ENCODE data around the gene KCTD3. TPM values are rescaled to one million over a fixed set of nuclear protein-coding genes. Genes with fewer than 3 reads are reported as not detected.

KCTD3 gene
- polyA plus RNA-seq, 3 donors from 2014 or later: 1.1 to 1.9 (median 1.6) TPM

DNA sequence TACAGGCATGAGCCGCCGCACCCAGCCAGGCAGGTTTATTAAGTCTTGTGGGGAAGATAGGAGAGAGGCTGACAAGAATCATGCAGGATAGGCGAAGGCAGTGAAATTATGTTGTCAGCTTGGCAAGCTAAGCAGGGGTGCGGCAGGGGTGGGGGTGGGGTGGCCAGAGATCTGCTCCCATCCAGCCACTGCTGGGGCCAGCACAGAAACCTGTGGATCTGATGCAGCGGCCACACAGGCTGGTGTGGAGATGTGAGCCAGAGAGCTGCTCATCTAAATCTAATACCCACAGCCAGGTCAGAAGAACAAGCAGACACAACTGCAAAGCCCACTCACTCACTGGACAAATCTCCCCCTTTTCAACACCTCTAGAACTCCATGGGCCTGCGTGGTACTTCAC, 68.7 kb downstream of the KCTD3 start:
- peaks cover 0 to 4% (median 0%) of the 10 kb centered on the region in 3 donors for H3K27me3 Mint-ChIP-seq (ENCODE audit: low read depth in 3 of 3)
- no peak for DNase-seq
- peaks cover 2 to 17% (median 5%) of the 10 kb centered on the region in 6 donors for H3K9me3 Mint-ChIP-seq
- H3K36me3 Mint-ChIP-seq: no peaks in the 10 kb centered on the region
- no peak overlapping the region for H3K4me3 Mint-ChIP-seq
- H3K4me1 Mint-ChIP-seq: no peaks in the 10 kb centered on the region
- H3K27ac Mint-ChIP-seq: no peak overlapping the region

- H3K4me1 Mint-ChIP-seq: no peaks in the 10 kb centered on the region
- H3K9me3 Mint-ChIP-seq: peaks cover 0 to 22% (median 5%) of the 10 kb centered on the region in 6 donors
- H3K27me3 Mint-ChIP-seq (ENCODE audit: low read depth in 3 of 3): peaks cover 0 to 2% (median 0%) of the 10 kb centered on the region in 3 donors
- DNase-seq: no peak
- no peaks in the 10 kb centered on the region for H3K36me3 Mint-ChIP-seq
- no peak overlapping the region for H3K4me3 Mint-ChIP-seq
- H3K27ac Mint-ChIP-seq: no peak overlapping the region
Observed at GRCh38 chr1:215636258-215636965, 69.3 kb downstream of the KCTD3 start.

GRCh38 chr1:215637041-215637573, 70.0 kb downstream of the KCTD3 start:
- Mint-ChIP-seq H3K27me3 (ENCODE audit: low read depth in 3 of 3) (peaks cover 0 to 2% (median 0%) of the 10 kb centered on the region in 3 donors), H3K4me3 (no peak overlapping the region), H3K36me3 (no peaks in the 10 kb centered on the region), H3K4me1 (no peaks in the 10 kb centered on the region), H3K27ac (no peak overlapping the region), H3K9me3 (peaks cover 0 to 22% (median 4%) of the 10 kb centered on the region in 6 donors)
- no peak for DNase-seq

DNA sequence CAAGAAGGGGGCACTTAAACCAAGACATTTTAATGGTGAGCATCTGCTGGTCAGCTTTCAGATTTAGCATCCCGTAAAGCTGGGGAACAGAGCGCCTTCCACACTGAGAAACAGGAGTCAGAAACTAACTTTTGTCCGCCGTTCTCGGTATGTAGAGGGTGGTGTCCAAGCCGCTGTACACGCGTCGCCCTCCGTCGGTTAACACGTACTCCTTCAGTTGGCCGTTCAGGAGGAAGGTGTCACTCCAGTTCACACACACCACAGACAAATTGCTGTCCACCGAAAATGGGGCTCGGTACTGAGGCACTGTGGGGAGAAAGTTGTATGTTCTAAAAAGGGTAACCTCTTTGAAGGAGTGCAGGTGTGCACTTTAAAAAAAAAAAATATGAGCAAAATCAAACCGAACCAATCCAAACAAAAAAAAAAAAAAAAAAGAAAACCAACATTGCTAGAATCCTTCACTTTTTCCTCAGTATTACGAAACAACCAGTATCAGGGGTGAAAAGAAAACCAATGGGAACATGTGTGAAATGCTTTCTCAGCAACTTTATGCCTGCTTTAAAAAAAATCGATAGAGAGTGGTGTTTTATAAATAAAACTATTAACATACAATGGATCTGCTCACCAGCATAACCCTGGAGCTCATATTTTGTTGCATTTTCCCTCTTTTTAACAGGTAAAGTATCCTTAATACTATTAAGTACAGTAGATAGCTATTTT, 73.5 kb downstream of the KCTD3 start:
- no peak for DNase-seq
- Mint-ChIP-seq H3K27ac (no peak overlapping the region), H3K4me3 (no peak overlapping the region), H3K9me3 (peaks cover 1 to 16% (median 7%) of the 10 kb centered on the region in 6 donors), H3K4me1 (no peaks in the 10 kb centered on the region), H3K27me3 (ENCODE audit: low read depth in 3 of 3) (no peaks in the 10 kb centered on the region), H3K36me3 (no peaks in the 10 kb centered on the region)

DNA sequence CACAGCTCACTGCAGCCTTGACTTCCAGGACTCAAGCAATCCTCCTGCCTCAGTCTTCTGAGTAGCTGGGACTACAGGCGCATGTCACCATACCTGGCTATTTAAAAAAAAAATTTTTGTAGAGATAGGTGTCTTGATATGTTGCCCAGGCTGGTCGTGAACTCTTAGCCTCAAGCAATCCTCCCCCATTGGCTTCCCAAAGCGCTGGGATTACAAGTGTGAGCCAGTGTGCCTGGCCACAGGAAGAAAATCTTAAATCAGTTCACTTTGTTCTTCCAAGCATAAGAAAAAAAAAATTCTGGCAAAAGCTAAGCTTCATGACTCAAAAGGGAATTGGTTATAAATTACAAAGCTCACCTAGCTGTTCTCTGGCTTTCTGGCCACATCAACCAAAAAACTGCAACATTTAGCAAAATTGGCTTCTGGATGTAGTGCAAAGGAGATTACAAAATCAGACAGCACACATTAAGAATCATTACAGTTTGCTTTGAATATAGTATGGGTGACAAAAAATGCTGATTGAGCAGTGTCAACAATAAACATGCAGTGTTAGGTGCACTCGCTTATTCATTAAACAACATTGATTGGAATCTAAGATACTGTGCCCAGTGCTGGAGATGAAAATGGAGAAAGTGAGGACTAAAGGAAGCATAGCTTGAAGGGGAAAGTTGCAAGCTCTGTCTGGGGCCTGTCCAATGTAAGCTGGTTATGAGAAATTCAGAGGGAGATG, 76.7 kb downstream of the KCTD3 start:
- Mint-ChIP-seq H3K27ac (no peak overlapping the region), H3K36me3 (no peaks in the 10 kb centered on the region), H3K9me3 (peaks cover 0 to 16% (median 10%) of the 10 kb centered on the region in 6 donors), H3K27me3 (ENCODE audit: low read depth in 3 of 3) (no peaks in the 10 kb centered on the region), H3K4me3 (no peak overlapping the region), H3K4me1 (no peaks in the 10 kb centered on the region)
- DNase-seq: no peak

DNA sequence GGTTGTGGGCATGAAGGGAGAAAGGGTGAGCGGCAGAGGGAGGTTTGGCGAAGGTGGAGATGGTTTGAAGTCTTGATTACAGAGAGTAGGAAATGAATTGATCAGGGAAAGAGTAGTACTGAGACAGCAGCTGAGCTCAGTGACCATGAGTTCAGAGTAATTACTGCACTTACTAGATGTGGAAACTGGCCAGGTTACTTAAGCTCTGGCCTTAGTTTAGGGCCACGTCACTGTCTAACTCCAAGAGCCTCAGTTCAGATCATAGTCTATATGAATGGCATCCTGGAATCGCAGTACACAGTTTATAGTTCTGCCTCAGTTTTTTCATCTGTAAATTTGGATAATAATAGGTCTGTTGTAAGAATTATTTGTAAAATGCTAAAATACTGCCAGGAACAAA, 78.1 kb downstream of the KCTD3 start:
- no peak for DNase-seq
- Mint-ChIP-seq H3K27me3 (ENCODE audit: low read depth in 3 of 3) (no peaks in the 10 kb centered on the region), H3K9me3 (peaks cover 0 to 18% (median 12%) of the 10 kb centered on the region in 6 donors), H3K4me3 (no peak overlapping the region), H3K36me3 (no peaks in the 10 kb centered on the region), H3K4me1 (no peaks in the 10 kb centered on the region), H3K27ac (no peak overlapping the region)

DNA sequence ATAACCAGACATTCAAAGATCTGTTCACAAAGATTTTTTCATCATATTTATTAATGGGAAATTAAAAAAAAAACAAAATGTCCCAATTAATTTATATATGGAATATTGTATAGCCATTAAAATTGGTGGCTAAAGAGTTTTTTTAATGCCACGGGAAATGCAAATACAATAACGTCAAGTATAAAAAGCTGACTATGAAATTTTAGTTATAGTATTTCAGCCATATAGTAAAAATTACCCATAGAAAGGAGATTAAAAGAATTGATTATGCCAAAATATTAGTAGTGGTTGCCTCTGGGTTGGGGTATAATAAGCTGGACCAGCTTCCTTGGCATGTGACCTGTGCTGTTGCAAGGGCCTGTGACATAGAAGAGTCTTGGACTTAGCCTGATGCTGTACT, 78.8 kb downstream of the KCTD3 start:
- H3K4me1 Mint-ChIP-seq: no peaks in the 10 kb centered on the region
- H3K9me3 Mint-ChIP-seq: peaks cover 0 to 23% (median 13%) of the 10 kb centered on the region in 6 donors
- no peak overlapping the region for H3K4me3 Mint-ChIP-seq

DNA sequence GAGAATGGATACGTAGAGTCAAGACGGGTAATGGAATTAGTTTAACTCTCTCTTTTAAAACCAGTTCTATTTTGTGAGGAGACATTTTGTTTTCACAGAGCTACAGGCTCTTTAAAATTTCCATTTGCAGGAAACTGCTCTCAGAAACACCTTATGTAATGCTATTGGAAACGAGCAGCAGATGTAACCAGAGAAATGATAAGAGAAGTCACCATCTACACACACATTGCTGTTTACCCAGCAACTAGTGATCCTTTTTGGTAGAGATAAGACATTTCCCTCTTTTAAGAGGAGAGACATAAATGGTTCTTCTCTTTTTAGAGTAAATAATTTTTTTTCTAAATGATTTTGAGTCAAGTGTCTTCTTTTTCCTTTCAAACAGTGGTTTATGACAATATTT, 80.6 kb downstream of the KCTD3 start:
- Mint-ChIP-seq H3K9me3 (peaks cover 0 to 23% (median 13%) of the 10 kb centered on the region in 6 donors), H3K36me3 (no peaks in the 10 kb centered on the region), H3K4me3 (no peak overlapping the region), H3K4me1 (no peaks in the 10 kb centered on the region), H3K27me3 (ENCODE audit: low read depth in 3 of 3) (no peaks in the 10 kb centered on the region), H3K27ac (no peak overlapping the region)
- no peak for DNase-seq

More for the DNA sequence above, 78.8 kb downstream of the KCTD3 start:
- no peak for DNase-seq
- no peaks in the 10 kb centered on the region for H3K36me3 Mint-ChIP-seq
- H3K27me3 Mint-ChIP-seq (ENCODE audit: low read depth in 3 of 3): no peaks in the 10 kb centered on the region
- H3K27ac Mint-ChIP-seq: no peak overlapping the region

- no peaks in the 10 kb centered on the region for H3K36me3 Mint-ChIP-seq
- no peaks in the 10 kb centered on the region for H3K27me3 Mint-ChIP-seq (ENCODE audit: low read depth in 3 of 3)
- no peak overlapping the region for H3K27ac Mint-ChIP-seq
- no peak overlapping the region for H3K4me3 Mint-ChIP-seq
- H3K4me1 Mint-ChIP-seq: no peaks in the 10 kb centered on the region
- no peak for DNase-seq
- H3K9me3 Mint-ChIP-seq: peaks cover 0 to 23% (median 10%) of the 10 kb centered on the region in 6 donors
Observed at GRCh38 chr1:215648957-215649356, 81.9 kb downstream of the KCTD3 start.

- no peak for DNase-seq
- Mint-ChIP-seq H3K9me3 (peaks cover 0 to 19% (median 4%) of the 10 kb centered on the region in 6 donors), H3K4me3 (no peak overlapping the region), H3K36me3 (no peaks in the 10 kb centered on the region), H3K4me1 (no peaks in the 10 kb centered on the region), H3K27ac (no peak overlapping the region), H3K27me3 (ENCODE audit: low read depth in 3 of 3) (no peaks in the 10 kb centered on the region)
Observed at GRCh38 chr1:215650446-215651149, 83.5 kb downstream of the KCTD3 start.

GRCh38 chr1:215651867-215652266, 84.8 kb downstream of the KCTD3 start:
- Mint-ChIP-seq H3K36me3 (no peaks in the 10 kb centered on the region), H3K4me3 (no peak overlapping the region), H3K27ac (no peak overlapping the region), H3K9me3 (peaks cover 0 to 19% (median 4%) of the 10 kb centered on the region in 6 donors), H3K4me1 (no peaks in the 10 kb centered on the region), H3K27me3 (ENCODE audit: low read depth in 3 of 3) (no peaks in the 10 kb centered on the region)
- no peak for DNase-seq

DNA sequence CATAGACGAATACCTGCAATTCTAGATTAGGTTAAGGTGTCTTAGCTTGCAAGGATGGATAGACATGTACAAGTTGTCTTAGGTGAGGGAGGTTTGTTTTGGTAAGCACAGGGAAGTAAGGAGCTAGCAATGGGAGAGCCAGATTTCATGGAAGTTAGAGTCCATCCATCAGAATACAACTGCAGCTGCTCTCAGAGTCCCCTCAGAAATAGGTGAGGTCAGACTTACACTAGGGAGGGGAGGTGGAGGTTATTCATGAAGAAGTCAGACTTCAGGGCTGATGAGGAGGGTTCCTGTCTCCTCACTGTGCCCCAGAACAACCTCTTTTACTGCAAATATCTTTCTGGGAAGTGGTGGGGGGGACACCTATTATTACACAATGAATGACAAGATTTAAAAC, 85.3 kb downstream of the KCTD3 start:
- Mint-ChIP-seq H3K27ac (no peak overlapping the region), H3K4me1 (no peaks in the 10 kb centered on the region), H3K9me3 (peaks cover 0 to 19% (median 6%) of the 10 kb centered on the region in 6 donors), H3K36me3 (no peaks in the 10 kb centered on the region), H3K4me3 (no peak overlapping the region), H3K27me3 (ENCODE audit: low read depth in 3 of 3) (no peaks in the 10 kb centered on the region)
- DNase-seq: no peak

GRCh38 chr1:215657047-215657446, 89.9 kb downstream of the KCTD3 start:
- DNase-seq: no peak
- H3K27ac Mint-ChIP-seq: no peak overlapping the region
- no peak overlapping the region for H3K4me3 Mint-ChIP-seq
- peaks cover 0 to 3% (median 0%) of the 10 kb centered on the region in 3 donors for H3K27me3 Mint-ChIP-seq (ENCODE audit: low read depth in 3 of 3)
- peaks cover 4 to 12% (median 8%) of the 10 kb centered on the region in 6 donors for H3K9me3 Mint-ChIP-seq
- no peaks in the 10 kb centered on the region for H3K4me1 Mint-ChIP-seq
- no peaks in the 10 kb centered on the region for H3K36me3 Mint-ChIP-seq
